Glomerular visceral epithelial cell (primary cell): ENCODE results near the gene UVRAG.
A peak's percentile ranks its signal among the peaks of the same experiment; 100 is the strongest.
"Not testable (repeated sequence)": the region's sequence is repeated elsewhere in the genome, so short reads cannot be mapped to it uniquely, and the experiment has no call there.

Source experiments
- DNase-seq: peaks from one replicate; pipeline ENCODE4 v3.0.0-alpha.2; 2016; ENCODE audit errors: extremely low spot score

Gene UVRAG

GRCh38 chr11:76023236-76024068 lies 208.4 kb downstream of the UVRAG start:
- DNase-seq, result no peak

- DNase-seq, result peak; percentile 83
Observed at GRCh38 chr11:76025068-76025467, 210.1 kb downstream of the UVRAG start.

- DNase-seq, result no peak
Observed at GRCh38 chr11:76025817-76026216, 210.8 kb downstream of the UVRAG start.

GRCh38 chr11:76026281-76026680 lies 211.3 kb downstream of the UVRAG start:
- no peak for DNase-seq

GRCh38 chr11:76026862-76027261 lies 211.9 kb downstream of the UVRAG start:
- DNase-seq, result no peak

GRCh38 chr11:76030286-76030685 lies 215.3 kb downstream of the UVRAG start:
- DNase-seq, result peak; percentile 39

GRCh38 chr11:76030968-76031590 lies 216.1 kb downstream of the UVRAG start:
- no peak for DNase-seq

GRCh38 chr11:76033699-76034098 lies 218.7 kb downstream of the UVRAG start:
- no peak for DNase-seq

GRCh38 chr11:76035020-76035419 lies 220.0 kb downstream of the UVRAG start:
- DNase-seq, result no peak

- no peak for DNase-seq
Observed at GRCh38 chr11:76038608-76039007, 223.6 kb downstream of the UVRAG start.

GRCh38 chr11:76041208-76041607 lies 226.2 kb downstream of the UVRAG start:
- no peak for DNase-seq

- DNase-seq, result no peak
Observed at GRCh38 chr11:76044750-76045320, 229.8 kb downstream of the UVRAG start.

- no peak for DNase-seq
Observed at GRCh38 chr11:76047231-76047630, 232.2 kb downstream of the UVRAG start.

GRCh38 chr11:76047766-76048165 lies 232.8 kb downstream of the UVRAG start:
- DNase-seq, result no peak

GRCh38 chr11:76048763-76049162 lies 233.8 kb downstream of the UVRAG start:
- no peak for DNase-seq

- DNase-seq, result no peak
Observed at GRCh38 chr11:76049511-76049910, 234.5 kb downstream of the UVRAG start.

- DNase-seq, result no peak
Observed at GRCh38 chr11:76051937-76052336, 236.9 kb downstream of the UVRAG start.

- DNase-seq, result no peak
Observed at GRCh38 chr11:76054330-76054729, 239.3 kb downstream of the UVRAG start.

GRCh38 chr11:76056876-76057275 lies 241.9 kb downstream of the UVRAG start:
- DNase-seq, result no peak

- DNase-seq, result not testable (repeated sequence)
Observed at GRCh38 chr11:76060475-76061036, 245.5 kb downstream of the UVRAG start.

GRCh38 chr11:76062733-76063132 lies 247.7 kb downstream of the UVRAG start:
- DNase-seq, result no peak

- no peak for DNase-seq
Observed at GRCh38 chr11:76064192-76064591, 249.2 kb downstream of the UVRAG start.

GRCh38 chr11:76067099-76067498 lies 252.1 kb downstream of the UVRAG start:
- no peak for DNase-seq
